GM19193 (cell line): ENCODE results near the gene ZBTB40.

Source experiments
- POLR2A ChIP-seq: IDR thresholded peaks from 4 replicates; pipeline ENCODE4 v1.6.1; 2011; ENCODE audit not compliant: insufficient read depth, insufficient read length; ENCODE audit errors: extremely low read depth

The ZBTB40 gene

GRCh38 chr1:22507587-22507986, 55.9 kb downstream of the ZBTB40 start:
- TF ChIP-seq POLR2A, result no peak

- no peak for TF ChIP-seq POLR2A
These were observed 56.7 kb downstream of the ZBTB40 start for GRCh38 chr1:22508329-22508728.

DNA sequence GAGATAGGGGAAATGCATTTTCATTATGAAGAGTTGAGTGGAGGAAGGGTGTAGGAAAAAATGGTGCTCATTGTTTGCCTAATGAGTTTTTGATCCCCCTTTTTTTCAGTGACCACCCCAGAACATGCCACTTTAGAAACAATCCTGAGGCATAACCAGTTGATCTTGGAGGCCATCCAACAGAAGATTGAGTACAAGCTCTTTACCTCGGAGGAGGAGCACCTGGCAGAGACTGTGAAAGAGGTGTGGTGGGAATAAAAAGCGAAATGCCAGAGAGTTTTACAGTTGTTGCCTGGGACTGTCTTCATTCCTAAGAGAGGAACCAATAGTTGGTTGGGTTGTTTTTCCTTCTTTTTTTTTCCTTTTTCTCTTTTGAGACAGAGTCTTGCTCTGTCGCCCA, 57.3 kb downstream of the ZBTB40 start:
- TF ChIP-seq POLR2A, result no peak

GRCh38 chr1:22509815-22510214, 58.2 kb downstream of the ZBTB40 start:
- no peak for TF ChIP-seq POLR2A

GRCh38 chr1:22512873-22513272, 61.2 kb downstream of the ZBTB40 start:
- TF ChIP-seq POLR2A, result no peak

DNA sequence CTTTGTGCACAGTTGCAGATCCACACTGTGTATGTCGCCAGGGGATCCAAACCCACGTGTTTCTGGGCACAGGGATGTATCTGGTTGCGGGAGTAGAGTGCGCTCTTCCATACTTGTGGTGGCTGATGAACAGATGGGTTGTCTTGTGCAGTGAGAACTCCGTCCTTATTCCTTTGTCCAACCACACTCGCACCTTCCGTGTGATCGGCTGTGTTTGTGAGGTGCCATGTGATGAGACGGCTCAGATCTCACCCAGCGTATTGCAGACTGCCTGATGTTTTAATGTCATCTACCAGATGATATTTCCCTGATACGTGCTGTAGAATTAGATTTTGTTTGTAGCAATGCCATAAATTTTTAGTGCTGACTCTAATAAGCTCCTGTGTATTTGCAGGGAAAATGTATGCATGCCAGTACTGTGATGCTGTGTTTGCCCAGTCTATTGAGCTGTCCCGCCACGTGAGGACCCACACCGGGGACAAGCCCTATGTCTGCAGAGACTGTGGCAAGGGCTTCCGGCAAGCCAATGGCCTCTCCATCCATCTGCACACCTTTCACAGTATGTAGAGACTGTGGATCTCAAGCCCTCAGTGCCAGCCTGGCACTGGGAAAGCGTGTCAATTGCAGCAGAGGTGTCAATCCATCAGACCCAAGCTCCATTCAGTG, 65.4 kb downstream of the ZBTB40 start:
- TF ChIP-seq POLR2A, result no peak

- no peak for TF ChIP-seq POLR2A
These were observed 66.3 kb downstream of the ZBTB40 start for GRCh38 chr1:22517956-22518355.

DNA sequence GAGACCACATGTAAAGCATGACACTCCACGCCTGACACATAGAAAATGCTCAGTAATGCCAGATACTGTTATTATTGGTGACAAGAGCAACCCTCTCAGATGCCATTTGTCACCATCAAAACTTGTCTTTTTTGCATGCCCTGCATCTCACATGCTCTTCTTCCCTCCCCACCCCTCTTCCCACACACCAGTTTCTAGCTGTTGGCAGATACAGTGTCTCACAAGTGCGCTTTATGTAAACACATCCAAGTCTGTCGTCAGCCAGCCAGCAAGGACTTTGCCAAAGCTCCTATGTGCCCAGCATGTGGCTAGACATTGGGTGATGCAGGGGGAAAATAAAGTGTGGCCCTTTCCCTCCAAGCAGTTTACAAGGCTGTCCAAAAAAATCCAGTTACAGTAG, 66.7 kb downstream of the ZBTB40 start:
- no peak for TF ChIP-seq POLR2A

GRCh38 chr1:22520871-22521270, 69.2 kb downstream of the ZBTB40 start:
- TF ChIP-seq POLR2A, result no peak

DNA sequence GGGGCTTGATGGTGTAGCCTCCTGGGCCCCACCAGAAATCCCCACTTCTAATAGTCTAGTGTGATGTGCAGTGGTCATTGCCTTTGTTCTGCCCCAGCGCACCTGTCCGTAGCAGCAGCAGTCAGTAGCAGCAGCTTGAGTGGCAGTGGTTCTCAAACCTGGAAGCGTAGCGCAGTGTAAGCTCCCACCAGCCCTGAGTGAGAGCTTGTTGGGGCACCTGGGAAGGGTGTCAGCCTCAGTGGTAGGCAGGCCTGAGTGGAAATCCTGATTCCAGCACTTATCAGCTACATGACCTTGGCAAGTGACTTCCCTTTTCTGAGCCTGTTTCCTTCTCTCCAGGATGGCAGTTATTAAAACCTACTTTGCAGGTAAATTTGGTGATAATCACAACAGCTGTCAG, 70.0 kb downstream of the ZBTB40 start:
- no peak for TF ChIP-seq POLR2A

- no peak for TF ChIP-seq POLR2A
These were observed 70.6 kb downstream of the ZBTB40 start for GRCh38 chr1:22522221-22522743.

GRCh38 chr1:22524481-22524880, 72.8 kb downstream of the ZBTB40 start:
- TF ChIP-seq POLR2A, result no peak

GRCh38 chr1:22525211-22525610, 73.6 kb downstream of the ZBTB40 start:
- TF ChIP-seq POLR2A, result no peak

GRCh38 chr1:22525646-22526045, 74.0 kb downstream of the ZBTB40 start:
- TF ChIP-seq POLR2A, result no peak

GRCh38 chr1:22526098-22526497, 74.4 kb downstream of the ZBTB40 start:
- TF ChIP-seq POLR2A, result no peak

DNA sequence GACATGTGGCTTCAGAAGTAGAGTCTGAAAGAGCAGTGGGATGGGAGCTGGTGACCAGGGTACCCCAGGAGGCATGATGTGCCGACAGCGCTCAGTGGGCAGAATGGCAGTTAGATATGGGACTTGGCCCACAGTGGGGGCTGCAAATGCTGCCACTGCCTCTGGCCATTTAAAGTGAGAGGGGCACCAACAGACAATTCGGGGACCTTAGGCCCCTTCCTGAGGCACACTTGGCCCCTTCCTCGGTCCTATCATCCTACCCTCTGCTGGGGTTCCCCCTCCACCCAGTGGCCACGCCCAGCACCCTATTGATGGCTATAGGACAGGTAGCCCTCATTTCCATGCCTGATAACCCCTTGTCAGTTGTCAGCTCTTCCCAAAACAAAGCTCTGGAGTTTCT, 75.0 kb downstream of the ZBTB40 start:
- TF ChIP-seq POLR2A, result no peak

GRCh38 chr1:22527122-22527521, 75.5 kb downstream of the ZBTB40 start:
- TF ChIP-seq POLR2A, result no peak
